ENCODE measurements around the gene IFIT1. TPM values are rescaled to one million over a fixed set of nuclear protein-coding genes. Genes with fewer than 3 reads are reported as not detected.

The IFIT1 gene
- total and polyA plus RNA-seq, 9 of the 15 experiments (the other 6 are each of a cell fraction or from before 2014, with no cell fraction given): 0.03 to 0.40 (median 0.18) TPM

DNA sequence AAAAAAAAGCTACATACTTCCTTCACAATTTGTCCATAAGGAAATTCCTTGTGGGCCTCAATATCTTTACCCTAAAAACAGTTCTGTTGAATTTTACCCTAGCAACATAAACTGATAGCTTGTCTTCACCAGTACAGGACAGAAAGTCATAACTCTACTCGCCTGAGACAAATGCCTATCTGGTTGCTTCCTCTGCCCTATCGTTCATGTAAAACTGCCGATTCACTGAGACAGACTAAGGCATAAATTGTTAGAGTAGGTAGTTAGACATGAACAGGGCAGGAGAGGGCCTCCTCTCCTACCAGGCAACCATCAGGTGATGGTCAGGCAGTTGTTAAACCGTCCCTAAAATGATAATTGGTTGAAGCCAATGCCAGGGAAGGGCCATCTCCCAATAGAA, 39.6 kb upstream of the IFIT1 start (continued):
- TF ChIP-seq EGR1 (conservative IDR thresholded peaks at IDR 0.05) (no peak), PKNOX1 (IDR thresholded peaks at IDR 0.05) (peak; percentile 67), JUND (IDR thresholded peaks at IDR 0.05; ENCODE audit: borderline replicate concordance, low read depth, low read length) (0 out of 2 replicates have a peak, but pooled peaks have one; percentile 11), JUND (tag; IDR thresholded peaks at IDR 0.05; ENCODE audit: borderline replicate concordance, low read depth, low read length) (no peak), L3MBTL2 (IDR thresholded peaks at IDR 0.05) (no peak), HDGF (IDR thresholded peaks at IDR 0.05) (no peak), NEUROD1 (IDR thresholded peaks at IDR 0.05; ENCODE audit: borderline replicate concordance, low read depth, low read length, partially characterized antibody) (no peak), POLR3G (IDR thresholded peaks at IDR 0.05; ENCODE audit: extremely low read depth, insufficient read length, insufficient replicate concordance) (no peak), KDM5B (IDR thresholded peaks at IDR 0.05; ENCODE audit: insufficient replicate concordance, low read depth, low read length) (no peak), THAP7 (CRISPR knock-in tag; IDR thresholded peaks at IDR 0.05) (no peak), RBM25 (IDR thresholded peaks at IDR 0.05; ENCODE audit: low read depth, low read length, severe bottlenecking) (no peak), ZNF41 (CRISPR knock-in tag; conservative IDR thresholded peaks at IDR 0.05) (no peak), ZKSCAN8 (CRISPR knock-in tag; IDR thresholded peaks at IDR 0.05) (0 out of 2 replicates have a peak, but pooled peaks have one; percentile 8), CBX3 (IDR thresholded peaks at IDR 0.05; ENCODE audit: borderline replicate concordance in 1 of 2, low read length in 2 of 2) (peak in 1 of 2 experiments; percentile 44; a peak in 1 of 3 replicates), KDM2B (CRISPR knock-in tag; IDR thresholded peaks at IDR 0.05) (no peak), GTF2A2 (tag; IDR thresholded peaks at IDR 0.05) (no peak), MAFK (IDR thresholded peaks at IDR 0.05; ENCODE audit: low read length) (peak; percentile 33; the same call in 1 of the 2 replicates), MYNN (IDR thresholded peaks at IDR 0.05) (no peak), MYNN (CRISPR knock-in tag; IDR thresholded peaks at IDR 0.05) (no peak), CEBPG (CRISPR knock-in tag; IDR thresholded peaks at IDR 0.05) (no peak), CEBPG (tag; conservative IDR thresholded peaks at IDR 0.05 in 1 of 2, IDR thresholded peaks at IDR 0.05 in 1 of 2) (no peak), ZBTB43 (CRISPR knock-in tag; IDR thresholded peaks at IDR 0.05) (no peak), MTA3 (IDR thresholded peaks at IDR 0.05; ENCODE audit: borderline replicate concordance) (no peak), MTF1 (CRISPR knock-in tag; IDR thresholded peaks at IDR 0.05; ENCODE audit: borderline replicate concordance) (no peak), ILK (tag; IDR thresholded peaks at IDR 0.05; ENCODE audit: borderline replicate concordance, low read depth) (no peak), ZNF583 (CRISPR knock-in tag; IDR thresholded peaks at IDR 0.05) (no peak), FOXA1 (IDR thresholded peaks at IDR 0.05; ENCODE audit: borderline replicate concordance) (no peak), MAZ (CRISPR knock-in tag; conservative IDR thresholded peaks at IDR 0.05 in 1 of 2, IDR thresholded peaks at IDR 0.05 in 1 of 2) (no peak)
- TF ChIP-seq, protein P1, sequence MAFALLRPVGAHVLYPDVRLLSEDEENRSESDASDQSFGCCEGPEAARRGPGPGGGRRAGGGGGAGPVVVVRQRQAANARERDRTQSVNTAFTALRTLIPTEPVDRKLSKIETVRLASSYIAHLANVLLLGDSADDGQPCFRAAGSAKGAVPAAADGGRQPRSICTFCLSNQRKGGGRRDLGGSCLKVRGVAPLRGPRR (CRISPR knock-in tag; IDR thresholded peaks at IDR 0.05): no peak
